Panc1 (cell line): ENCODE results near the gene ZNFX1. TPM values are rescaled to one million over a fixed set of nuclear protein-coding genes. Genes with fewer than 3 reads are reported as not detected.

ENCODE experiments used
- ATAC-seq: fragments of 200-7000 bp; cut with Tn5 transposase; 2 replicates; pipeline ENCODE4 v1.9.1; 2020; ENCODE audit warnings: mild to moderate bottlenecking, moderate library complexity
- BruUV-seq: library from RNA; stranded (reverse); fragments of 400-500 nt; replicated peaks from 2 replicates; lab custom pipeline; 2021; lab: Mats Ljungman, UMichigan
- CTCF ChIA-PET: fragments of 300-600 bp; sonication (Branson Sonifier 250); formaldehyde crosslinking; loops from one replicate; lab custom pipeline; 2022; ENCODE audit warnings: antibody characterized with exemption; lab: Charles Lee
- POLR2A ChIA-PET: fragments of 300-600 bp; sonication (Branson Sonifier 250); formaldehyde crosslinking; loops from one replicate; lab custom pipeline; 2022; ENCODE audit warnings: antibody characterized with exemption; lab: Charles Lee
- DNase-seq: peaks from one replicate; pipeline ENCODE4 v3.0.0-alpha.2; 2010; ENCODE audit warnings: low read depth, low spot score
- H3K27ac ChIP-seq: 2 replicates; pipeline ENCODE4 v1.5.1; 2011; ENCODE audit warnings: mild to moderate bottlenecking, low read length, inconsistent platforms
- H3K27me3 ChIP-seq: fragments of 200-500 bp; sonication (Bioruptor generic); 2 replicates; pipeline ENCODE4 v1.6.0; 2014; ENCODE audit warnings: low read length, inconsistent platforms; ENCODE audit not compliant: control insufficient read depth, insufficient read depth
- H3K36me3 ChIP-seq: fragments of 200-500 bp; sonication (Bioruptor generic); 2 replicates; pipeline ENCODE4 v1.5.1; 2014; ENCODE audit warnings: inconsistent platforms, mild to moderate bottlenecking, low read length, moderate library complexity; ENCODE audit not compliant: control insufficient read depth, insufficient read depth
- H3K4me1 ChIP-seq: 2 replicates; pipeline ENCODE4 v1.5.1; 2011; ENCODE audit warnings: inconsistent platforms, mild to moderate bottlenecking, low read length, moderate library complexity; ENCODE audit not compliant: control insufficient read depth, insufficient read depth
- H3K4me3 ChIP-seq, 2 experiments: 2 replicates each; pipeline ENCODE4 v1.5.1; 2011 to 2012; ENCODE audit warnings: low read depth in 2 of 2, low read length in 2 of 2, mild to moderate bottlenecking in 2 of 2, inconsistent platforms in 1 of 2, moderate library complexity in 1 of 2
- H3K9me3 ChIP-seq: fragments of 200-500 bp; sonication (Bioruptor generic); 2 replicates; pipeline ENCODE4 v1.5.1; 2014; ENCODE audit warnings: low read depth, mild to moderate bottlenecking, inconsistent platforms, low read length, moderate library complexity; ENCODE audit not compliant: control insufficient read depth, insufficient read depth
- CTCF ChIP-seq: fragments of 450-650 bp; IDR thresholded peaks from 2 replicates; pipeline ENCODE4 v1.5.1; 2017; ENCODE audit warnings: mild to moderate bottlenecking
- POLR2AphosphoS5 ChIP-seq: IDR thresholded peaks from 2 replicates; pipeline ENCODE4 v1.6.1; 2012; ENCODE audit warnings: mild to moderate bottlenecking, low read depth, low read length, moderate library complexity
- SIN3A ChIP-seq: IDR thresholded peaks from 2 replicates; pipeline ENCODE4 v1.6.1; 2012; ENCODE audit warnings: low read depth, mild to moderate bottlenecking, low read length, moderate library complexity, borderline replicate concordance; ENCODE audit not compliant: insufficient read depth
- TCF7L2 ChIP-seq: IDR thresholded peaks from 2 replicates; pipeline ENCODE4 v1.6.1; 2011; ENCODE audit warnings: mild to moderate bottlenecking, low read depth, low read length, inconsistent platforms
- in situ Hi-C: cut with HindIII; loops from 2 replicates; pipeline ENCODE4 v1.10.0; 2016; ENCODE audit warnings: low sequenced_read_pairs, low pct_unique_long_range_greater_than_20kb
- intact Hi-C: fragments of 100-400 bp; cut with micrococcal nuclease; formaldehyde crosslinking; loops from one replicate; pipeline ENCODE4 v1.10.0; 2022; ENCODE audit not compliant: unreplicated experiment
- total RNA-seq: library from RNA; stranded (reverse); gene quantifications from one replicate; pipeline ENCODE4 v1.2.1, GENCODE V29; 2021; ENCODE audit not compliant: unreplicated experiment

ZNFX1 gene
- total RNA-seq, 1 experiment from 2014 or later, result 39.4 TPM

- Histone ChIP-seq H3K27me3 (peaks cover 11% of the 10 kb centered on the region), H3K4me1 (no peaks in the 10 kb centered on the region), H3K4me3 (no peak overlapping the region), H3K9me3 (no peaks in the 10 kb centered on the region), H3K27ac (no peak overlapping the region), H3K36me3 (no peaks in the 10 kb centered on the region)
- no peak for DNase-seq
- no TSS peak for BruUV-seq
- intact Hi-C loops, result no loop called here
- in situ Hi-C loops, result no loop called here
- POLR2A ChIA-PET, result no interaction called here
- ATAC-seq, result no peak
- TF ChIP-seq SIN3A, result no peak
- TF ChIP-seq POLR2AphosphoS5, result no peak
- CTCF ChIA-PET, result no interaction called here
Observed at GRCh38 chr20:49324306-49324705, 46.4 kb upstream of the ZNFX1 start.

- ChIA-PET CTCF (no interaction called here), POLR2A (no interaction called here)
- H3K27me3 ChIP-seq, result peaks cover 11% of the 10 kb centered on the region
- H3K4me3 ChIP-seq, result no peak overlapping the region
- intact Hi-C loops, result no loop called here
- no peaks in the 10 kb centered on the region for H3K9me3 ChIP-seq
- no peaks in the 10 kb centered on the region for H3K4me1 ChIP-seq
- DNase-seq, result no peak
- H3K36me3 ChIP-seq, result no peaks in the 10 kb centered on the region
- in situ Hi-C loops, result no loop called here
- ATAC-seq, result peak; percentile 56
- no TSS peak for BruUV-seq
- H3K27ac ChIP-seq, result no peak overlapping the region
- TF ChIP-seq POLR2AphosphoS5 (no peak), CTCF (peak; percentile 47)
Observed at GRCh38 chr20:49323622-49324238, 45.9 kb upstream of the ZNFX1 start.

- intact Hi-C loops (no loop called here), in situ Hi-C loops (no loop called here)
- peak; percentile 83 for ATAC-seq
- no peaks in the 10 kb centered on the region for H3K36me3 ChIP-seq
- POLR2A ChIA-PET, result interaction anchor here (0.6 kb wide), 3 partner anchors 31 to 203 kb away, joined by 3 to 8 read pairs (median 4); no protein-coding TSS in a partner anchor
- CTCF ChIA-PET, result interaction anchor here (0.6 to 1.3 kb wide), 4 partner anchors 9 to 74 kb away, joined by 3 to 8 read pairs (median 4); no protein-coding TSS in a partner anchor
- TF ChIP-seq CTCF, result peak; percentile 71
- TF ChIP-seq TCF7L2, result no peak
- H3K4me1 ChIP-seq, result no peaks in the 10 kb centered on the region
- no TSS peak for BruUV-seq
- no peak overlapping the region for H3K4me3 ChIP-seq
- peaks cover 2% of the 10 kb centered on the region; the same call in 1 of the 2 replicates for H3K27me3 ChIP-seq
- DNase-seq, result no peak
- no peaks in the 10 kb centered on the region for H3K9me3 ChIP-seq
- no peak overlapping the region for H3K27ac ChIP-seq
Observed at GRCh38 chr20:49320460-49320859, 42.6 kb upstream of the ZNFX1 start.
